Progenitor cell of endocrine pancreas (in vitro differentiated cells): ENCODE results near the gene ITIH1. TPM values are rescaled to one million over a fixed set of nuclear protein-coding genes. Genes with fewer than 3 reads are reported as not detected.

ENCODE experiments used
- DNase-seq: peaks from one replicate; pipeline ENCODE4 v3.0.0; 2021; ENCODE audit warnings: low spot score; ENCODE audit not compliant: unreplicated experiment
- H3K27ac Mint-ChIP-seq: 2 replicates; pipeline ENCODE4 v1.8.0; 2021; ENCODE audit warnings: mild to moderate bottlenecking, moderate library complexity, mixed read lengths
- H3K27me3 Mint-ChIP-seq: 2 replicates; pipeline ENCODE4 v1.8.0; 2021; ENCODE audit warnings: mixed read lengths
- H3K36me3 Mint-ChIP-seq: 2 replicates; pipeline ENCODE4 v1.8.0; 2022; ENCODE audit warnings: mixed read lengths; ENCODE audit not compliant: insufficient read depth
- H3K4me1 Mint-ChIP-seq: 2 replicates; pipeline ENCODE4 v1.8.0; 2021; ENCODE audit warnings: low read depth, mixed read lengths
- H3K4me3 Mint-ChIP-seq: 2 replicates; pipeline ENCODE4 v1.8.0; 2021; ENCODE audit warnings: low read depth, mild to moderate bottlenecking, moderate library complexity, mixed read lengths
- H3K9me3 Mint-ChIP-seq: 2 replicates; pipeline ENCODE4 v1.8.0; 2021; ENCODE audit warnings: low read depth, mixed read lengths
- CTCF ChIP-seq: fragments of 200-600 bp; sonication (generic); IDR thresholded peaks from one replicate; pipeline ENCODE4 v1.5.0; 2021; ENCODE audit warnings: antibody characterized with exemption, mild to moderate bottlenecking; ENCODE audit not compliant: unreplicated experiment
- total RNA-seq: library from RNA; stranded (reverse); gene quantifications from 2 replicates; pipeline ENCODE4 v1.2.1, GENCODE V29; 2021

ITIH1 gene
- total RNA-seq, 1 donor from 2014 or later, result 14.1 TPM

GRCh38 chr3:52798376-52798977 is 21.1 kb downstream of the ITIH1 start:
- no peak for DNase-seq
- Mint-ChIP-seq H3K36me3 (no peaks in the 10 kb centered on the region), H3K4me3 (no peak overlapping the region), H3K27ac (no peak overlapping the region), H3K9me3 (no peaks in the 10 kb centered on the region), H3K27me3 (no peaks in the 10 kb centered on the region), H3K4me1 (peaks cover 3% of the 10 kb centered on the region)
- no peak for TF ChIP-seq CTCF

- Mint-ChIP-seq H3K27ac (no peak overlapping the region), H3K4me1 (peaks cover 3% of the 10 kb centered on the region), H3K9me3 (no peaks in the 10 kb centered on the region), H3K36me3 (no peaks in the 10 kb centered on the region), H3K4me3 (no peak overlapping the region), H3K27me3 (no peaks in the 10 kb centered on the region)
- TF ChIP-seq CTCF, result peak; percentile 53
- no peak for DNase-seq
These were observed 21.6 kb downstream of the ITIH1 start for GRCh38 chr3:52798978-52799476.

GRCh38 chr3:52800079-52800478 is 22.7 kb downstream of the ITIH1 start:
- no peak for TF ChIP-seq CTCF
- H3K4me1 Mint-ChIP-seq, result no peaks in the 10 kb centered on the region
- no peaks in the 10 kb centered on the region for H3K9me3 Mint-ChIP-seq
- no peaks in the 10 kb centered on the region for H3K36me3 Mint-ChIP-seq
- no peak overlapping the region for H3K27ac Mint-ChIP-seq
- no peak for DNase-seq
- no peak overlapping the region for H3K4me3 Mint-ChIP-seq
- H3K27me3 Mint-ChIP-seq, result no peaks in the 10 kb centered on the region

GRCh38 chr3:52801839-52802238 is 24.4 kb downstream of the ITIH1 start:
- H3K36me3 Mint-ChIP-seq, result no peaks in the 10 kb centered on the region
- peak overlapping the region; percentile 4 for H3K27ac Mint-ChIP-seq
- TF ChIP-seq CTCF, result no peak
- DNase-seq, result no peak
- H3K4me1 Mint-ChIP-seq, result no peaks in the 10 kb centered on the region
- H3K27me3 Mint-ChIP-seq, result no peaks in the 10 kb centered on the region
- H3K9me3 Mint-ChIP-seq, result no peaks in the 10 kb centered on the region
- no peak overlapping the region for H3K4me3 Mint-ChIP-seq

- Mint-ChIP-seq H3K27me3 (peaks cover 3% of the 10 kb centered on the region), H3K27ac (no peak overlapping the region), H3K4me1 (no peaks in the 10 kb centered on the region), H3K36me3 (no peaks in the 10 kb centered on the region), H3K4me3 (no peak overlapping the region), H3K9me3 (no peaks in the 10 kb centered on the region)
- no peak for TF ChIP-seq CTCF
- DNase-seq, result no peak
These were observed 28.1 kb downstream of the ITIH1 start for GRCh38 chr3:52805270-52806039.
